ENCODE results near the gene GABARAP. TPM values are rescaled to one million over a fixed set of nuclear protein-coding genes. Genes with fewer than 3 reads are reported as not detected.
A peak's percentile ranks its signal among the peaks of the same experiment; 100 is the strongest.

Gene GABARAP
- total and polyA plus RNA-seq, 2 donors (not counting 1 experiment from before 2014, with no cell fraction given), result 173 to 1,154 TPM

DNA sequence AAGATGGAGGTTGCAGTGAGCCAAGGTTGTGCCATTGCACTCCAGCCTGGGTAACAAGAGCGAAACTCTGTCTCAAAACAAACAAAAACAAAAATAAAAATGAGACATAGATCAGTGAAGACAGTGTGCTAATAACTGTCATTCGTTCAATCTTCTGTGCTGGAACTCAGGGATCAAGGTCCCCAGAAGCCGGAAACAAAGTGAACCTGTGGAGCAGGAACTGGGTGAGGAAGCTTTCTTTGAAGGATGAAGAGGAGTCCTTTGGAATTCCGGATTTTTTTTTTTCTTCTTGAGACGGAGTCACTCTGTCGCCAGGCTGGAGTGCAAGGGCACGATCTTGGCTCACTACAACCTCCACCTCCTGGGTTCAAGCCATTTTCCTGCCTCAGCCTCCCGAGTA lies 37.2 kb upstream of the GABARAP start:
- H3K9ac ChIP-seq (ENCODE audit: insufficient read depth, low read length), result no peak overlapping the region
- no peak overlapping the region for H3K4me3 ChIP-seq (replicated peaks in 1 of 4; ENCODE audit: control extremely low read depth in 1 of 4, insufficient read depth in 1 of 4, low read depth in 3 of 4, low read length in 4 of 4)
- TF ChIP-seq, protein P1, sequence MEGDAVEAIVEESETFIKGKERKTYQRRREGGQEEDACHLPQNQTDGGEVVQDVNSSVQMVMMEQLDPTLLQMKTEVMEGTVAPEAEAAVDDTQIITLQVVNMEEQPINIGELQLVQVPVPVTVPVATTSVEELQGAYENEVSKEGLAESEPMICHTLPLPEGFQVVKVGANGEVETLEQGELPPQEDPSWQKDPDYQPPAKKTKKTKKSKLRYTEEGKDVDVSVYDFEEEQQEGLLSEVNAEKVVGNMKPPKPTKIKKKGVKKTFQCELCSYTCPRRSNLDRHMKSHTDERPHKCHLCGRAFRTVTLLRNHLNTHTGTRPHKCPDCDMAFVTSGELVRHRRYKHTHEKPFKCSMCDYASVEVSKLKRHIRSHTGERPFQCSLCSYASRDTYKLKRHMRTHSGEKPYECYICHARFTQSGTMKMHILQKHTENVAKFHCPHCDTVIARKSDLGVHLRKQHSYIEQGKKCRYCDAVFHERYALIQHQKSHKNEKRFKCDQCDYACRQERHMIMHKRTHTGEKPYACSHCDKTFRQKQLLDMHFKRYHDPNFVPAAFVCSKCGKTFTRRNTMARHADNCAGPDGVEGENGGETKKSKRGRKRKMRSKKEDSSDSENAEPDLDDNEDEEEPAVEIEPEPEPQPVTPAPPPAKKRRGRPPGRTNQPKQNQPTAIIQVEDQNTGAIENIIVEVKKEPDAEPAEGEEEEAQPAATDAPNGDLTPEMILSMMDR (conservative IDR thresholded peaks at IDR 0.05 in 1 of 2, IDR thresholded peaks at IDR 0.05 in 1 of 2; ENCODE audit: low read depth in 1 of 2, low read length in 2 of 2), result no peak
- TF ChIP-seq EZH2 (IDR thresholded peaks at IDR 0.05; ENCODE audit: low read length, missing control alignments), result no peak
- no peaks in the 10 kb centered on the region for H3K36me3 ChIP-seq (ENCODE audit: control insufficient read depth, insufficient read depth, low read length)
- no peak overlapping the region for H2AFZ ChIP-seq (ENCODE audit: low read length)
- no peak overlapping the region for H3K4me2 ChIP-seq (ENCODE audit: extremely low read depth, insufficient read depth, low read length)
- no peak overlapping the region for H3K27ac ChIP-seq (ENCODE audit: insufficient read depth, low read length)
- H3K27me3 ChIP-seq (ENCODE audit: control insufficient read depth, insufficient read depth, low read length), result peaks cover 19% of the 10 kb centered on the region
- H3K4me1 ChIP-seq (ENCODE audit: control insufficient read depth, extremely low read depth, insufficient read depth, low read length), result peaks cover 8% of the 10 kb centered on the region
- no peaks in the 10 kb centered on the region for H4K20me1 ChIP-seq (ENCODE audit: control insufficient read depth, extremely low read depth, insufficient read depth, low read length)
- DNase-seq (ENCODE audit: low read depth in 2 of 2), result no peak
- H3K79me2 ChIP-seq (ENCODE audit: control insufficient read depth, insufficient read depth, low read length), result no peaks in the 10 kb centered on the region
- H3K9me3 ChIP-seq (ENCODE audit: control insufficient read depth, insufficient read depth, low read depth, low read length), result no peaks in the 10 kb centered on the region

DNA sequence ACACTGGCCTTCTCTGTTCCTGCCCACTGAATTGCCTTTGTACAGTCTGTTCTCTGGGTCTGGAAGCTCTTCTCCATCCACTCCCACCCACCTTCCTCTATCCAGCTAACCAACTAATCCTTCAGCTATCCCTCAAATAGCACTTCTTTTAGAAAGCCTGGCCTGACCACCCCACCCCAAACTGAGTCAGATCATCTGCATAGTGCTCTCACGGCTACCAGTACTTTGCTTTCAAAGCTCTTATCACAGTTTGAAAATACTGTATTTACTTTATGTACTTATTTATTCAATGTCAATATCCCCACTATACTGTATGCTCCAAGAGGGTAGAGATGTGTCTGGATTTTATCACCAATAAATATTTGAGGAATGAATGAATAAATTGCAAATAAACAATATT lies 24.5 kb upstream of the GABARAP start:
- Histone ChIP-seq H3K27ac (ENCODE audit: insufficient read depth, low read length) (no peak overlapping the region), H2AFZ (ENCODE audit: low read length) (no peak overlapping the region), H3K36me3 (ENCODE audit: control insufficient read depth, insufficient read depth, low read length) (no peaks in the 10 kb centered on the region), H4K20me1 (ENCODE audit: control insufficient read depth, extremely low read depth, insufficient read depth, low read length) (no peaks in the 10 kb centered on the region), H3K9me3 (ENCODE audit: control insufficient read depth, insufficient read depth, low read depth, low read length) (no peaks in the 10 kb centered on the region), H3K4me1 (ENCODE audit: control insufficient read depth, extremely low read depth, insufficient read depth, low read length) (peaks cover 3% of the 10 kb centered on the region), H3K27me3 (ENCODE audit: control insufficient read depth, insufficient read depth, low read length) (no peaks in the 10 kb centered on the region), H3K4me3 (replicated peaks in 1 of 4; ENCODE audit: control extremely low read depth in 1 of 4, insufficient read depth in 1 of 4, low read depth in 3 of 4, low read length in 4 of 4) (no peak overlapping the region), H3K79me2 (ENCODE audit: control insufficient read depth, insufficient read depth, low read length) (no peaks in the 10 kb centered on the region), H3K9ac (ENCODE audit: insufficient read depth, low read length) (no peak overlapping the region), H3K4me2 (ENCODE audit: extremely low read depth, insufficient read depth, low read length) (no peak overlapping the region)
- no peak for TF ChIP-seq EZH2 (IDR thresholded peaks at IDR 0.05; ENCODE audit: low read length, missing control alignments)
- TF ChIP-seq, protein P1 (conservative IDR thresholded peaks at IDR 0.05 in 1 of 2, IDR thresholded peaks at IDR 0.05 in 1 of 2; ENCODE audit: low read depth in 1 of 2, low read length in 2 of 2), result no peak
- peak in 1 of 2 donors; percentile 11 for DNase-seq (ENCODE audit: low read depth in 2 of 2)

DNA sequence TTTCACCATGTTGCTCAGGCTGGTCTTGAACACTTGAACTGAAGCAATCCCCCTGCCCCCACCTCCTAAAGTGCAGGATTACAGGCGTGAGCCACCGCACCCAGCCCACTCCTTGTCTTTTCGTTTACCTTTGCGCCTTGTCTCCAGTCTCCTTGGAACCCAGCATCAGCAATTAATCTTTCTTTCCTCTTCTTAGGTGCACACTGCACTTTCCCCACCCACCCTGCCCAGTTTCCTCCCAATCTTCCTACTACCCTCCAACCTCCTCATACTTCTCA lies 21.5 kb upstream of the GABARAP start:
- no peak overlapping the region for H3K9ac ChIP-seq (ENCODE audit: insufficient read depth, low read length)
- no peak for DNase-seq (ENCODE audit: low read depth in 2 of 2)
- no peaks in the 10 kb centered on the region for H3K27me3 ChIP-seq (ENCODE audit: control insufficient read depth, insufficient read depth, low read length)
- H3K27ac ChIP-seq (ENCODE audit: insufficient read depth, low read length), result no peak overlapping the region
- H3K79me2 ChIP-seq (ENCODE audit: control insufficient read depth, insufficient read depth, low read length), result no peaks in the 10 kb centered on the region
- no peaks in the 10 kb centered on the region for H3K9me3 ChIP-seq (ENCODE audit: control insufficient read depth, insufficient read depth, low read depth, low read length)
- H3K36me3 ChIP-seq (ENCODE audit: control insufficient read depth, insufficient read depth, low read length), result no peaks in the 10 kb centered on the region
- no peak overlapping the region for H3K4me3 ChIP-seq (replicated peaks in 1 of 4; ENCODE audit: control extremely low read depth in 1 of 4, insufficient read depth in 1 of 4, low read depth in 3 of 4, low read length in 4 of 4)
- H2AFZ ChIP-seq (ENCODE audit: low read length), result no peak overlapping the region
- H4K20me1 ChIP-seq (ENCODE audit: control insufficient read depth, extremely low read depth, insufficient read depth, low read length), result no peaks in the 10 kb centered on the region
- no peak overlapping the region for H3K4me2 ChIP-seq (ENCODE audit: extremely low read depth, insufficient read depth, low read length)
- TF ChIP-seq, protein P1 (conservative IDR thresholded peaks at IDR 0.05 in 1 of 2, IDR thresholded peaks at IDR 0.05 in 1 of 2; ENCODE audit: low read depth in 1 of 2, low read length in 2 of 2), result no peak
- no peak for TF ChIP-seq EZH2 (IDR thresholded peaks at IDR 0.05; ENCODE audit: low read length, missing control alignments)
- peaks cover 3% of the 10 kb centered on the region for H3K4me1 ChIP-seq (ENCODE audit: control insufficient read depth, extremely low read depth, insufficient read depth, low read length)

Data from fibroblast of lung (primary cell).